Suprapubic skin (tissue), 4 donors: Measurements from ENCODE around the gene ADAMTS2. TPM values are rescaled to one million over a fixed set of nuclear protein-coding genes. Genes with fewer than 3 reads are reported as not detected.

Source experiments
- DNase-seq, 2 donors: peaks; one replicate each; pipeline ENCODE4 v3.0.0-alpha.2; 2019; ENCODE audit warnings: low spot score in 2 of 2
- H3K27ac ChIP-seq: fragments of 200-600 bp; sonication (generic); one replicate; pipeline ENCODE4 v1.5.1; 2019
- H3K27me3 ChIP-seq: fragments of 200-600 bp; sonication (generic); one replicate; pipeline ENCODE4 v1.5.1; 2019
- H3K36me3 ChIP-seq: fragments of 200-600 bp; sonication (generic); one replicate; pipeline ENCODE4 v1.5.1; 2019
- H3K4me1 ChIP-seq: fragments of 200-600 bp; sonication (generic); one replicate; pipeline ENCODE4 v1.5.1; 2019
- H3K4me3 ChIP-seq: fragments of 200-600 bp; sonication (generic); one replicate; pipeline ENCODE4 v1.5.1; 2019; ENCODE audit warnings: mild to moderate bottlenecking
- H3K9me3 ChIP-seq: fragments of 200-600 bp; sonication (generic); one replicate; pipeline ENCODE4 v1.5.1; 2019
- EP300 ChIP-seq: sonication (generic); formaldehyde crosslinking; IDR thresholded peaks from one replicate; pipeline ENCODE4 v1.6.1; 2017; ENCODE audit warnings: antibody characterized with exemption
- POLR2A ChIP-seq, 2 donors: fragments of 450-650 bp; IDR thresholded peaks; one replicate each; pipeline ENCODE4 v1.6.1; 2017; ENCODE audit warnings: antibody characterized with exemption in 2 of 2, mild to moderate bottlenecking in 2 of 2, moderate library complexity in 2 of 2
- POLR2AphosphoS5 ChIP-seq, 3 donors: sonication (generic); formaldehyde crosslinking; IDR thresholded peaks; one replicate each; pipeline ENCODE4 v1.6.1; 2017; ENCODE audit warnings: antibody characterized with exemption in 3 of 3
- WGBS: methylation state at CpG from one replicate; pipeline ENCODE4 v1.1.5; 2018; 5-methylcytosine and 5-hydroxymethylcytosine counted together
- total RNA-seq, 4 donors: library from RNA; depleted of rRNA; stranded (reverse); fragments of >200 nt; gene quantifications; one replicate each; pipeline ENCODE4 v1.1.0, GENCODE V29; 2016
- TF ChIP-seq, protein P1 (sequence below), 2 donors: fragments of 200-600 bp in 1 of 2; fragments of 450-650 bp in 1 of 2; sonication (generic) in 1 of 2; IDR thresholded peaks; one replicate each; pipeline ENCODE4 v1.5.1; 2016 to 2019; ENCODE audit warnings: antibody characterized with exemption in 2 of 2, mild to moderate bottlenecking in 1 of 2, moderate library complexity in 1 of 2

The ADAMTS2 gene
- total RNA-seq, 4 donors from 2014 or later: 3.1 to 5.5 (median 4.3) TPM

DNA sequence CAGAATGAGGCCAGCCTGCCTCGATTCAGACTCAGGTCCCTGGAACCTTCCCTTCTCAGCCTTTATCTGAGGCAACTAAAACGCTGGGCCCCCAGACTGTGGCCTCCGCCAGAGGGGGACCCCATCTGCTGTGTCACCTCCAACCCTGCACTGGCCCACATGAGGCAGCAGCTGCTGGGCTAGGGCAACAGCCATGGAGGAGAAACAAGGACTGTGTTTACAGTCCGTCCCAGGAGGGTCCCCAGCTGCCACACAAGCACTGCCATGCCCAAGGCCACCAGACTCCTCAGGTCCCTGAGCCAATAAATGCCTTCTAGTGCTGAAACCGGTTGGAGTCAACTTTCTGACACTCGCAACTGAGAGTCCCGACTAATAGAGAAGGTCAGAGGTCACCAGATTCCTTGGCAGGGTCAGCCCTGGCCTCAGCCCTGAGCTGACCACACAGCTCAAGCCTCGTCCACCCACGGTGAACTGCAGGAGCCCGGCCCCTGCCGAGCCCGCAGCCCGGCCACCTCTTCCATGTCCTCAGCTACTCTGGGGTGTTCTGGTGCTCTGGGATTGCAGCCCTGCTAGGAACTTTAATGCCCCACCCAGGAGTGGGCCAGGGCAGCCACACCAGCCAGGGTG is 208.1 kb downstream of the ADAMTS2 start:
- Histone ChIP-seq H3K27me3 (peaks cover 4% of the 10 kb centered on the region), H3K4me3 (no peak overlapping the region), H3K36me3 (no peaks in the 10 kb centered on the region), H3K9me3 (no peaks in the 10 kb centered on the region), H3K4me1 (peaks cover 6% of the 10 kb centered on the region), H3K27ac (no peak overlapping the region)
- TF ChIP-seq, protein P1, sequence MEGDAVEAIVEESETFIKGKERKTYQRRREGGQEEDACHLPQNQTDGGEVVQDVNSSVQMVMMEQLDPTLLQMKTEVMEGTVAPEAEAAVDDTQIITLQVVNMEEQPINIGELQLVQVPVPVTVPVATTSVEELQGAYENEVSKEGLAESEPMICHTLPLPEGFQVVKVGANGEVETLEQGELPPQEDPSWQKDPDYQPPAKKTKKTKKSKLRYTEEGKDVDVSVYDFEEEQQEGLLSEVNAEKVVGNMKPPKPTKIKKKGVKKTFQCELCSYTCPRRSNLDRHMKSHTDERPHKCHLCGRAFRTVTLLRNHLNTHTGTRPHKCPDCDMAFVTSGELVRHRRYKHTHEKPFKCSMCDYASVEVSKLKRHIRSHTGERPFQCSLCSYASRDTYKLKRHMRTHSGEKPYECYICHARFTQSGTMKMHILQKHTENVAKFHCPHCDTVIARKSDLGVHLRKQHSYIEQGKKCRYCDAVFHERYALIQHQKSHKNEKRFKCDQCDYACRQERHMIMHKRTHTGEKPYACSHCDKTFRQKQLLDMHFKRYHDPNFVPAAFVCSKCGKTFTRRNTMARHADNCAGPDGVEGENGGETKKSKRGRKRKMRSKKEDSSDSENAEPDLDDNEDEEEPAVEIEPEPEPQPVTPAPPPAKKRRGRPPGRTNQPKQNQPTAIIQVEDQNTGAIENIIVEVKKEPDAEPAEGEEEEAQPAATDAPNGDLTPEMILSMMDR (IDR thresholded peaks at IDR 0.05): no peak
- TF ChIP-seq EP300 (no peak), POLR2A (IDR thresholded peaks at IDR 0.05) (no peak), POLR2AphosphoS5 (IDR thresholded peaks at IDR 0.05) (no peak)
- no peak for DNase-seq
- WGBS: 92% methylated on average over 4 of the region's 13 CpGs

DNA sequence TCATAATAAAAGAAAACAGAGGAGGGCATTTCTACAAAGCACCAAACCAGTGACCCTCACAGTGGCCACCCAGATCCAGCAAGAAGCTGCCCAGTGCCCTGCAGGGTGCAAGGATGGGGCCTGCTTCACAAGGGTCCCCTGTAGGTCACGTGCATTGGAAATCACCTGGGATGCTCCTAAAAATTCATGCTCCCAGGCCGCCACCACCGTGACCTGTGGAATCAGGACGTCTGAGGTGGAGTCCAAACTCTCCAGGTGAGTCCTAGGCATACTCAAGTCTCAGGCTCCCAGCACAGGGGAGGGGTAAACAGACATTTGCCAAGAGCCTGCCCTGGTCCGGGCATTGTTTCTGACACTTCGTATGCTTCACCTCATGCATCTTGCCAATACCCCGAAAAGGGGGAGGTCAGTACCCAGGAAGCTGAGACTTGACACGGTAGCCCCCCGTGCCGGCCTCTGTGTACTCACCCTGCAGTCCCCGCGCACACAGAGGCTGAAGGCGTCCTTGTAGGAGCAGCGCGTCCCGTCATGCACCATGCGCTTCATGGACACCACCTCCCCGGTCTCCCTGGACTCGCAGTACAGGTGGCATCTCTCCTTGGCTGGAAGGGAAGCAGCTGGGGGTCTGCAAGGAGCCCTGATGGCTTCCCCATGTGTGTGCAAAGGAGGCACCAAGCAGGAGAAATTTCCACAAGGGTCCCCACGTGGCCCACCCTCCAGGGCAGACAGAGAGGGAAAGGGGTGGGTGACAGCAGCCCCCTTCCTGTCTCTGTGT is 209.6 kb downstream of the ADAMTS2 start:
- no peaks in the 10 kb centered on the region for H3K9me3 ChIP-seq
- H3K36me3 ChIP-seq: peaks cover under 1% of the 10 kb centered on the region
- DNase-seq: no peak
- WGBS: 100% methylated on average over 2 of the region's 20 CpGs
- H3K4me3 ChIP-seq: no peak overlapping the region
- no peak overlapping the region for H3K27ac ChIP-seq
- peaks cover 4% of the 10 kb centered on the region for H3K27me3 ChIP-seq
- no peak for TF ChIP-seq EP300
- no peak for TF ChIP-seq POLR2A (IDR thresholded peaks at IDR 0.05)
- no peak for TF ChIP-seq POLR2AphosphoS5 (IDR thresholded peaks at IDR 0.05)
- TF ChIP-seq, protein P1 (IDR thresholded peaks at IDR 0.05): no peak
- H3K4me1 ChIP-seq: peaks cover 6% of the 10 kb centered on the region

DNA sequence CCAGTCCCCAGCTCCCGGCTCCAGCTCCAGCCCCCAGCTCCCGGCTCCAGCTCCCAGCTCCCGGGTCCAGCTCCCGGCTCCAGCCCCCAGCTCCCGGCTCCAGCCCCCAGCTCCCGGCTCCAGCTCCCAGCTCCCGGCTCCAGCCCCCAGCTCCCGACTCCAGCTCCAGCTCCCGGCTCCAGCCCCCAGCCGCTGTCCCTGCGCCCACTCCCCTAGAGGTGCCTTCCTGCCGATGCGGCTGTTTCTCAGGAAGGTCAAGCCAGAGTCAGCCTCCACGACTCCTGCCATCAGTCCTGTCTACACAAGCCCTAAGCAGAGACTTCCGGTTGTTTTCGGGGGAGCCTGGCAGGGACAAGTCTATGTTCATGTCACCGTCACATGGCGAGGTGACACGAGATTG is 210.3 kb downstream of the ADAMTS2 start:
- no peak for DNase-seq
- 87% methylated on average over 14 of the region's 19 CpGs for WGBS

DNA sequence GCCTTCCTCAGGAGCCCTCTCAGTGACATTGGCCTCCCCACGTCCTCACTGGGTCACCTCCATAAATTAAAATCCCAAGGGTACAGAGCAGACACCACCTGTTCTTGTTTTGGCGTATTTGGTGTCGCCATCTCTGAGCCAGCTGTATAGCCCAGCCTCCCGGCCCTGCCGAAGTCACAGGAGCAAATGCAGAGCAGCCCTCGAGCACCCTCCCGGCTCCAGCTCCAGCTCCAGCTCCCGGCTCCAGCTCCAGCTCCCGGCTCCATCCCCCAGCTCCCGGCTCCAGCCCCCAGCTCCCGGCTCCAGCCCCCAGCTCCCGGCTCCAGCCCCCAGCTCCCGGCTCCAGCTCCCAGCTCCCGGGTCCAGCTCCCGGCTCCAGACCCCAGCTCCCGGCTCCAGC is 210.8 kb downstream of the ADAMTS2 start:
- Histone ChIP-seq H3K27ac (no peak overlapping the region), H3K36me3 (peaks cover 6% of the 10 kb centered on the region), H3K27me3 (peaks cover 4% of the 10 kb centered on the region), H3K9me3 (no peaks in the 10 kb centered on the region), H3K4me1 (peaks cover 6% of the 10 kb centered on the region), H3K4me3 (no peak overlapping the region)
- no peak for DNase-seq
- 95% methylated on average over 16 of the region's 16 CpGs for WGBS
- TF ChIP-seq POLR2A (IDR thresholded peaks at IDR 0.05) (no peak), POLR2AphosphoS5 (IDR thresholded peaks at IDR 0.05) (no peak), EP300 (no peak)
- TF ChIP-seq, protein P1 (IDR thresholded peaks at IDR 0.05): no peak

More for the DNA sequence above, 210.3 kb downstream of the ADAMTS2 start:
- peaks cover 4% of the 10 kb centered on the region for H3K27me3 ChIP-seq
- no peak overlapping the region for H3K27ac ChIP-seq
- peaks cover 6% of the 10 kb centered on the region for H3K36me3 ChIP-seq
- no peak overlapping the region for H3K4me3 ChIP-seq
- TF ChIP-seq, protein P1 (IDR thresholded peaks at IDR 0.05): no peak
- TF ChIP-seq EP300 (no peak), POLR2AphosphoS5 (IDR thresholded peaks at IDR 0.05) (no peak), POLR2A (IDR thresholded peaks at IDR 0.05) (no peak)
- H3K4me1 ChIP-seq: peaks cover 6% of the 10 kb centered on the region
- no peaks in the 10 kb centered on the region for H3K9me3 ChIP-seq
